GM21619 (cell line): ENCODE data around the gene C5orf63.
"Not testable (repeated sequence)": the region's sequence is repeated elsewhere in the genome, so short reads cannot be mapped to it uniquely, and the experiment has no call there.

ENCODE experiments used
- ATAC-seq: cut with Tn5 transposase; IDR thresholded peaks from one replicate; pipeline ENCODE4 v1.9.1; 2021; ENCODE audit not compliant: unreplicated experiment

Gene C5orf63

DNA sequence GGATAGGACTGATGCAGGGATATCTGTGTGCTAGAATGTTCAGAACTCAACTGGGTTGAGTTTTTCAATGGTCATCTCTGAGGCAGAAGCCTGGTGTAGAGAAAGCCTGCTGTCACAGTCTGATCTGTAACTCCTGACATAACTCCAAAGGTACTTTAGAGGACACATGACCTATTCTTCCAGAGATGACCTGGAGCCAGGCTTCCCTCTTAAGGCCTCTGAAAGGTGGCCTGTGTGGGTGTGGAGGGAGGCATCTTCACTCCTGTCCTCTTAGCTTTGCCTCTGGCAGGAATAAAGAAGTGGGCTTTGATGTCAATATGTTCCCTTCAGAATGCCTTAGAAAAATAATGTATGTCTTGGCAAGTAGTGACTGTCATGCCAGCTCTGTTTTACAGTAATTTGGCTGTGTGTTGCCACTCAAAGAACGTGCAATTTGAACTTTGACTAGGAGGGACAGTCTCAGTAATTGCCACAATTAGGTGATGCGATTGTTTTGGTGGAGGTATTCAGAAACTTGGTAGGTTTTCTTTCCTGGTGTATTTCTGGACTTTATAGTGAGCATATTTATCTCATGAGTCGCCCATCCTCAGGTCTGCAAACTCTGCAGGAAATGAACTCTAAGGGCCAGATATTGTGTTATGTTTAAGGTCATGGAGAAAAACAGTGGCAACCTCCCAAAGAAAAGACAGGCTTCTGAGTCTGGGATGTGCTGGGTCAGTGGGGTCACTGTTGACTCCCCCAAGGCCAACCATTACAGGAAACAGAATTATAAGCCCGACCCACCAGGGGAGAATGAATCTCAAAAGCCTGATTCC lies 3.2 kb upstream of the C5orf63 start:
- ATAC-seq: no peak

DNA sequence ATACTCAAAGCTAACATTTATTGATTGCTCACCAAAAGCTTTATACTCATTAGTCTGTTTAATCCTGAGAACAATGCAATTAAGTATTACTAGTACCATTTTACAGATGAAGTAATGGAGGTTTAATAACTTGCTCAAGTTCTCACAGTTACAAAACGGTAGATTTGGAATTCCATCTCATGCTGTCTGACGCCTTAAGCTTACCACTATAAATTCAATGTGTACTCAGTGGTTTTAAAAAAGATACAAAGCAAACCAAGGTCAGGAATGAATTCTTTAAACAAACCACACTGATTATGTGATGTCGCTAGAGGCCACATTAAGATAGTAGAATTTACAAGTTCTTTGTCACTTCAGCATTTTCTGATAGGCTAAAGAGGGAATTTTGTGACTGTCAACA lies 1.2 kb upstream of the C5orf63 start:
- ATAC-seq: no peak

DNA sequence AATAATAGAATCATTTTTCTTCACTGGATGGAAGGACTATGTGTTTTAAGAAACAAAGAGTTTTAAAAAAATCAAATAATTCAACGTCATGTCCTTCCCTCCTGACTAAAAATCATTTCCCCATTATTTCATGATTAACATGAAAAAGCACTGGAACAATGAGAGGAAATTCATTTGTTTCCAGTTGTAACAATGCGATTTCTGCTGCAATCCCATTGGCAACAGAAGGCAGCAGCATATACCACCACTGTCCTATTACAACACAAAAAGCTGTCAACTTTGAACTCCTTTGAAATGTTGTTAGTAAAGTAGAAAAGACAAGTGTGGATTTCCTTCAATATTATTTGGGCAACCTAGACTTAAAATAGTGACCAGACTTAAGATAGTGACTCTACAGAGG lies 3.1 kb downstream of the C5orf63 start:
- ATAC-seq: no peak

DNA sequence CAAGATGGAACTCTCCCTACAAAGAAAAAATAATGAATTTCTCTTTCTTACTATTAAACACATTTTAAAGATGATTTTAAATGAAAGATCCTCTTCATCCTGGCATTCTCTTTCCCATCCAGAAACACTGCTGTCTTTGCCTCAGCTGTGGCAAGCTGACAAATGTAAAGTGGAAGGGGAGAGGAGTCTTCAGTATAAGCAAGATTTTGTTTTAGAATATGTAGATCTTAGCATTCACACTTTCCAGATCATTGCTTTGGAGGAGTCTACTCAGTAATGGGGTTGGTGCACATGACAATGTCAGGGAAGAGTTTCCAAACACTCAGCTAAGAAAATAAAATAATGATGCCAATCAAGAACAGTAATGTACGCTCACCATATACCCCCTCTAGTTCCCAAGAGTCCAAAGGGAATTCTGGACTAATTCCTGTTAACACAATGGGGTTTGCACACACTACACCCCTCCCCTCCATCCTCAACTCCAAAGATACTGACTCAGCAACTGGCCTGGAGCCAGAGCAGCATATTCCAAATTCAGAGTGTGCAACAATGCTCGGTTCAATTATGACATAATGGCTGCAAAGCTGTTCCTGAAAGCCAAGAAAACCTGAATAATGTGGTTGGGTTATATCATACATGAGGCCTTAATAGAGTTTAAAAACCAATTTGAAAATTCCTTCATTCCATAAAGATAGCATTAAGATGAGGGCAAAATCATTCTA lies 4.6 kb downstream of the C5orf63 start:
- ATAC-seq: no peak

DNA sequence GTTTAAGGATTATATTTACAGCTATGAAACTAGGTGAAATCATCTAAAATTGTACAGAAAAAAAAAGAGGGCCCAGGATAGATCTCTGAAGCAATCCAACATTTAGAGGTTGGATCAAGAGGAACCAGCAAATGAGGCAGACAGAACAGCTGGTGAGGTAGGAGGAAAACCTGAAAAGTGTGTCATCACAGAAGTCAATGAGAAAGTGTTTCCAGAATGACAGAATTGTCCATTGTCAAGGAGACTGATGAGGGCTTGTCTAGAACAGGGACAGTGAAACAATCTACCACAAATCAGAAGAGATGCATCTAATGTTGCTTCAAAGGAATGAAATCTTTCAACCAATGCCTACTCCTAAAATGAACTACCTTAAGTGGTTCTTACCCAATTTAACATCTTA lies 6.6 kb downstream of the C5orf63 start:
- no peak for ATAC-seq

DNA sequence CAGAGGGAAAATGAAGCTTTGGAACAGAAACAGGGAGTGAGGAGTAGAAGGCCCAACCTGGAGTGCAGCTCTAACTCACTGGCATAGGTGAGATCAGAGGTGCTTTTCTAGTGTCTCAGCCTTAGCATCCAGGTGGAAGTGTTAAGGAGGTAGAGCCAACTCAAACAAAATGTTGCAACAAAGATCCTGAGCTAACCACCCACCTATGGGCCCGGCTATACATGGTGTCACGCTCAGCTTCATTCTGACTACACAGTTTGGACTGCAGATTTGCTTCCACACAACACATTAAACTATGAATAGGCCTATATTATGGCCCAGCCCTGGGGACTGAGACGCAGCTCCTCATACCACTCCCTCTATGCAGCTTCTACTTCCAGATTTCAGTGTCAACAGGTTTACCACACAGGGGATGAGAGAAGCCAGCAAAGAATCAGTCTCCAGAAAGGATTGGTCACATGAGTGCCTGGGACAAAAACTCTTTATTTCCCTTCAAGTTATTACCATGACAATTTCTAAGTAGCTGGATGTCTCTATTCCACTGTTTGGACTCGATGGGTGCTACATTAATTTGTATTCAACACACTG lies 9.0 kb downstream of the C5orf63 start:
- no peak for ATAC-seq

DNA sequence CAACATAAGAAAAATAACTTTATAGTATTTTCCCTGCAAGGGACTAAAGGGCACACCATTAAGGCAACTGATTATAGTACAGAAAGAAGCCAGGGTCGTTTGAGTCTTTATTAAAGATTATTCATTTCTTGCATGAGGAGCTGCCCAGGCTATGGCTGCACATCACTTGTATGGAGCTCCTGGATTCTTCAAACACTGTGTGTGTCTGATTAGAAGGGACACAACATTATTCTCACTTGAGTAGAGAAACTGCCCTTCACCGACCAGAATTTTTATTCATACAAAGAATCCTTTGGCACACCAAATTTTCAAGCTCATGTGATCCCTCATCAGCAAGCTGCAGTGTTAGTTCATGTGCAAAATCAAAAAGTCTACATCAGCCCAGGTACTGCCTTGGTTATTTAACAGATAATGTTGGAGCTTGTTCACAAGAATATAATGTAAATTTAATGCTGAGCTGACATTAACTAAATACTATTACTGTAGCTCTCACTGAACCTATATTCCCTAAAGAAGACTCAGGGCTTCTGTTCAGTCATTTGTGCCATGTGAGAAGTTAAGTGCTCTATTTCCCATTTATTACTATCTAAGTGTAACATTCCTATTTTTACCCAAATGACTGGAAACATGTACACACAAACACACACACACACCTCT lies 9.9 kb downstream of the C5orf63 start:
- ATAC-seq: no peak

DNA sequence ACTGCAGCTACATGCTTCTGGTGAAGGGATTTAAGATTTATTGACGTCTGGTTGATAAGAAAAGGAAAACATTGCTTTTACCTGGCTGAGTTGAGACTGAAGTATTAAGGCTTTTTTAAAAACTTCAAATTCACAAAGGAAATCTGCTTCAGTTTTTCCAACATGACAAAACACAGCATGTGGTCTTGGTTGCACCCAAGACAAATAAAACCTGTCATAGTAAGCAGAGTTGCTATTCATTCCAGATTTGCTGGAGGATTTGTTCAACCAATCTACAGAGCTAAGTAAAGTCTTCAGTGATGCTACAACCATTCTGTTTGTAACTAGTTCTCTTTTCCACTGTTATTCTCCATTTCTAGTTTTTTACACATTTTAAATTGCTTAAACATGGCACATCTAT lies 11.3 kb downstream of the C5orf63 start:
- no peak for ATAC-seq

DNA sequence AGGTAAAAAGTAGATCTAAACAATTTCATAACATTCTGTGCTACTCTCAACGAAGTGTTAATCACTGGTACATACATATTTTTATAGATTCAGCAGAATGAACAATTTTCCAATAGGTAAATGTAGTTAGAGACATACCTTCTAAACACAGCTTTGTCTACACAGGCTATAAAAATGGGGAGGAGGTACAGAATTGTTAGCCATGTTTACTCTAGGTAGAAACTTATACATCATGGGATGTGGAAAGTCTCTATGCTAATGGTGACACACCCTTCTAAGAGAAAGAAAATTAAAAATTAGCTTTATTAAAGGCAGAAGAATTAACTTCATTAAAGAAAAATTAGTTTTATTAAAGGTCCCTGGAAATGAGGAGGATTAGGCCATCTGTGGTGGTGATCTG lies 11.8 kb downstream of the C5orf63 start:
- no peak for ATAC-seq

DNA sequence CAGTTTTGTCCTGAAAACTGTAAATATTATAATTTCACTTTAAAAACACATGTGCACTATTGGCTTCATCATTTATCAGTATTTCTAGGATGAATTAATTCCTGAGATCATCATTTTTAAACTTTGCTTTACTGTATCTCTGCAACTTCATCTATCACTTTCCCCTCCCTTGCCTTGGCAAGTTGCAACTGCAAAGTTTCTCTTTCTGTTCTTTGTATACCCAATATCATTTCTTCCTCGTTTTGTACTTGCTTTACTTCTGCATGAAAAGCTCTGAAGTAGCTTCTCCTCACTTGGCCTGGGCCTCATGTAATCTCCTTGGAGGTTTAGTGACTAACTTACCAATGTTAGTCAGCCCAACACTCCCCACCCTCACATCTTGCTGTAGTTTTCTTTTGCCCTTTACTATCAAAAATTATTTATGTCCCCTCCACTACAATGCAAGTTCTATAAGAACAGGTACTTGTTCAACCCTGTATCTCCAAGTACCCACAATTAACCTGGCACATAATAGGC lies 12.8 kb downstream of the C5orf63 start:
- no peak for ATAC-seq

DNA sequence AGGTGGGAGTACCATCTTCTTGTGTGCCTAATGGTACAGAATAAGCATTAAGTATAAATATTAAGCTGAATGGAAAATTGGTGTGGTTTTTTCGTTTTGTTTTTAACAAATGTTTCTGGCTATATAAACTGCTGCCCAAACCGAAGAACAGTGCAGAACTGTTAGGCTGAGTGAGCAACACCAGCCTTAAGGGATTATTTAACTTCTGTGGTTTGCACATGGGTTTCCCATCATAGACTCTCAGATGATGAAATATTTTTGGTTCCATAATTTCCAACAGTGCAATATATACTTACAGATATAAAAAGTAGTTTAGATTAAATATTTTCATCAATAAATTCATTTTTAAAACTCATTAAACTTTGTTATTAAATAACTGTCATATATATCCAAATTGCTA lies 16.4 kb downstream of the C5orf63 start:
- ATAC-seq: no peak

DNA sequence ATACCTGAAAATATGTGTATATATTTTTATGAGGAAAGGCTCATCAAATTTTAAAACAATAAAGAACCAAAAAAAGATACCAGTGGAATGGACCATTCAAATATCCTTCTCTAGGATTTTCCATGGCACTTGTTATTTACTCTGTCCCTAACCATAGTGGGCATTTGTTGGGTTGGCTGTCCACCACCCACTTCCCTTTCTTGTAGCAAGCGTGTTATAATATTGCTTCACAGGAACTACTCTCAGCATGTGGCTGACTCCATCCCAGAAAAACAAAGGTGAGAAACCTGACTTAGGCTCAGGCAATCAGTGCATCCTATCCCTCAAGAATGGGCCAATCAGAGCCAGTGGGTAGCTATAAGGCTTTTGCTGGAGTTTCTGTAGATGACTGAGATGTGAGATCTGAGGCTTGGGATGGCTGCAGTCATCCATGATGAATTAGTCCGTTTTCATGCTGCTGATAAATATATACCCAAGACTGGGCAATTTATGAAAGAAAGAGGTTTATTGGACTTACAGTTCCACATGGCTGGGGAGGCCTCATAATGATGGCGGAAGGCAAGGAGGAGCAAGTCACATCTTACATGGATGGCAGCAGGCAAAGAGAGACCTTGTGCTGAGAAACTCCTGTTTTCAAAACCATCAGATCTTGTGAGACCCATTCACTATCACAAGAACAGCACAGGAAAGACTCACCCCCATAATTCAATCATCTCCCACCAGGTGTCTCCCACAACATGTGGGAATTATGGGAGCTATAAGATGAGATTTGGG lies 17.2 kb downstream of the C5orf63 start:
- no peak for ATAC-seq

DNA sequence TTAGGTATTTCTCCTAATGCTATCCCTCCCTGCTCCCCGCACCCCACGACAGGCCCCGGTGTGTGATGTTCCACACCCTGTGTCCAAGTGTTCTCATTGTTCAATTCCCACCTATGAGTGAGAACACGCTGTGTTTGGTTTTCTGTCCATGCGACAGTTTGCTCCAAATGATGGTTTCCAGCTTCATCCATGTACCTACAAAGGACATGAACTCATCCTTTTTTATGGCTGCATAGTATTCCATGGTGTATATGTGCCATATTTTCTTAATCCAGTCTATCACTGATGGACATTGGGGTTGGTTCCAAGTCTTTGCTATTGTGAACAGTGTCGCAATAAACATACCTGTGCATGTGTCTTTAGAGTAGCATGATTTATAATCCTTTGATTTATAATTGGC lies 19.8 kb downstream of the C5orf63 start:
- ATAC-seq: not testable (repeated sequence)

DNA sequence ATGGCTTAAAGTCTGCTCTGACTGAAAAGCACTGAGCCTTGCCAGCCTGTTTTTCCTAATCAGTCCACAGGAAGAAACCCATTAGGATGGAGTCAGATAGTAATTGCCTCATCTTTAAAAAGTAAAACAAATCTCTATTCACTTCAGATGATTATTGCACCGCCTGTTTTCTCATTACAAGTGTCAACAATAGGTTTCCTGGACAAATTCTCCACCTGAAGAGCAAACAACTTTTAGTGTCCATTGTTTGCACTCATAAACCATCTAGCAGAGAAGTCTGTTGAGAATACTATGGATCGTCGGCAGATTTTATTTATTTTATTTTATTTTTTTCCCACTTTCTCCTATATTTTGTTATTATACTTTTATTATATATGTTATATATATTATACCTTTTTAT lies 20.3 kb downstream of the C5orf63 start:
- ATAC-seq: no peak

DNA sequence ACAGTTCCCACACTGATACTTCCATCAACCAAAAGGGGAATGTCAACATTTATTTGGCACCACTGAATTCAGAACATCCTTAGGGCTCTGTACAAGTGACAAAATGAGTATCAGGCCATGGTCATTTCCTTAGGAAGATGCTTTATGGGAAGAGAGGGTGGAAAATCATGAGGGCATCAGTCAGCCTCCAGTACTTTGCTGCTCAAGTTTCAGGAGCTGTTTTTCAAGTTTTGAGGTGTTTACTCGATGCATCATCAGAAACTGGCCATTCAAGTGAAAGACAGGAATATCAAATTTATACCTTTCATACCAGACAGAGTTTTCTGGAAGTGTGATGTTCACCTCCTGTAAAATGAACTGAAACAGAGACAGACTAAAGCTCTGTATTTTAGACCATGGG lies 21.7 kb downstream of the C5orf63 start:
- no peak for ATAC-seq

DNA sequence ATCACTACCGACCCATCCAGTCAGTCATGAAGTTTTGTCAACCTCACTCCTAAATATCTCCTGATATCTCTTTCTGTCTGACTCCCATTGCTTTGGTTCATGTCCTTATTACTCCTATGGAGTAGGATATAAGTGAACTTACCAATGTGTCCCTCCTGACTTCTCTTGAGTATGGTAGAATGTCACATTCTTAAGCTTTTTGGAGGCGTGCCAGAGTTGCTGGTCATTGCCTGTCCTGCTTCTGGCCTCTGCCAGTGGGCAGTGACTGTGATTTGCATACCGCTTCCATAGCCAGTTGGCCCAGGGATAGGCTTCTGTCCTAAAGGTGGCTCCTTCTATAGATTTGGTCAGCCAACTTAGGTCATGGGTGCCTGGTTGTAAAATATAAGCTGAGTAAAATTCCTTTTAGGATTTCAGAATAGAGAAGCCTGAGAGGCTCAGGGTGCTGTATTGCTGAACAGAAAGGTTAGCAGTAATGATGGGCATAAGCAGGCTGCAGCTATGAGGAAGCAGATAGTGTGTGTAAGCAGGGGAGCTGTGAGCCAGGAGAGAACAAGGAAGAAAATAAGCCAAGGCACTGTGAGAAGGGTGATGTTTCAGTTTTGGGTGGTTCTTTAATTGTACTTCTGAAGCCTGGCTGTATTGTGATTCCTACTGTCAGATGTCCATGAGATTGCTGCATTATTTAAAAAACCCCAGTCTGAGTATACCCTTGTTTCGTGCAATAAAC lies 26.8 kb downstream of the C5orf63 start:
- no peak for ATAC-seq

DNA sequence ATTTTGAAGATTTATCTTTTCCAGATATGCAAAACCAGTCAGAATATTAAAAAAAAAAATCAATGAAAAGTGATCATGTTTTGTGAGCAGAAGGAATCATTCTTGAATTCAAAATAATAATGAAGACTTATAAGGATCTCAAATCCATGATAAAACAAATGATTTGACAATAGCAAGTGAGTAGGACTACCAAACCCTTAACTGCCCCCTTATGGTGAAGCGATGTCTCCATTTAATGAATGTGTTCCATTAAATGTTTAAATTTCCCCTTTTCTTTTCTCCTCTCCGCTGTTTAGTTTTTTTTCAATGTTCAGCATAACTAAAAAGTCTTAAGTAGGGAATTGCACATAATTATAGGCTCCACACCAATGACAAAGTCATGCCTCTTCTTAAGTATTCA lies 30.7 kb downstream of the C5orf63 start:
- ATAC-seq: no peak

DNA sequence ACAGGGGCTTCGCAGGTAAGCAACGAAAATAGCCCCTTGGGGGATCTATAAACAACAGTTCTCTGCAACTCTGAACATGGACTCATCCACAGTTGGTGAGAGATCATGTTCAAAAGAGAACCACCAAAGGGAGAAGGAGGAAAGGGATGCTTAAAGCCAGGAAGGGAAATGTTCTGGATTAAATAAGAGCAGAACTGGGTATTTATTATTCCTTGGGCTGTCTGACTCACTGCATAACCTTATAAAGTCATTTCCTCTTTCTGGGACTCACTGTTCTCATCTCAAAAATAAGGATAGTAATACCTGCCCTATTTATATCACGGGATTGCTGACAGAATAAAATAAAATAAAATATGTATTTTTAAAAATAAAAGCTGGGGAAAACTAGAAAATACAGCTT lies 31.7 kb downstream of the C5orf63 start:
- no peak for ATAC-seq

DNA sequence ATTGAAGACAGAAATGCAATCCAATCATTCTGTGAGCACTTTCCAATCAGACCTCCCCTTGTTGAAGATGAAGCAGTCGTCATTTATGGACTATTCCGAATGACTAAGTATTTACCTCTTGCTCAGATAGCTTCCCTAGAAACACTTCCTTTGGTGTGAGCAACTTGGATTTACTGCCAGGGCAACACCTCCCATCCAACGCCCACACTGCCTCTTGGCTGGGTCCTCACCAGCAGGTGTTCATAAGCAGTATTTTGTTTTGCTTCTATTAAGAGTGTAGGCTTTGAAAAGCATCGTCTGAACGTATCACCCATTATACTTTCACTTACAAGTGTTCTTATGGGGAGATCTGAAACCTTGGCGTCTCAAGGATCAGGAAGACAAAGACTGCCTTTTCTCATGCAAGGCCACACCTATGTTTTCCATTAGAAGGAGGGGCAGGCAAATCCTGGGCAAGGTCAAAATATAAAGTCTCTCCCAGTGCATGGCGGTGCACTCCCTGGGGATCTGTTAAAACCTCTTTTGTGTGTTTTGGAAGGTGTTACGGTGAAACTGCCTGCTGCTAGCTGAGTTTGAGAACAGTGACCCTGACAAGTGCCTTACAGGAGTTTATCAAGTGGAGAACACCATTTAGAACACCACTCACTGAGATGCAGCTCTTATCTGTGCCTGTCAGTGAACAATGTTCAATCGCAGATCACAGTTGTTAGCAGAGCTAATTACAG lies 32.3 kb downstream of the C5orf63 start:
- ATAC-seq: no peak
